Lower leg skin (tissue), 4 donors: ENCODE data around the gene PVR. TPM values are rescaled to one million over a fixed set of nuclear protein-coding genes. Genes with fewer than 3 reads are reported as not detected.

Source experiments
- DNase-seq, 2 donors: peaks; one replicate each; pipeline ENCODE4 v3.0.0-alpha.2; 2019; ENCODE audit warnings: low spot score in 2 of 2
- H3K4me3 ChIP-seq: fragments of 200-600 bp; sonication (generic); 2 replicates; pipeline ENCODE4 v1.5.1; 2017; ENCODE audit warnings: mild to moderate bottlenecking, low read depth; ENCODE audit not compliant: poor library complexity, severe bottlenecking
- POLR2A ChIP-seq, 2 donors: fragments of 450-650 bp; IDR thresholded peaks; one replicate each; pipeline ENCODE4 v1.6.1; 2016 to 2017; ENCODE audit warnings: antibody characterized with exemption in 2 of 2, mild to moderate bottlenecking in 1 of 2, moderate library complexity in 1 of 2
- WGBS, 2 donors: methylation state at CpG; one replicate each; pipeline ENCODE4 v1.1.5; 2018; 5-methylcytosine and 5-hydroxymethylcytosine counted together
- intact Hi-C: fragments of 100-400 bp; cut with DNase I; formaldehyde crosslinking; loops from one replicate; pipeline ENCODE4 v1.15.0; 2023; ENCODE audit warnings: low total_unique reads
- total RNA-seq, 4 donors: library from RNA; depleted of rRNA; stranded (reverse); fragments of >200 nt; gene quantifications; one replicate each; pipeline ENCODE4 v1.1.0, GENCODE V29; 2016
- TF ChIP-seq, protein P1 (sequence below), 3 donors: fragments of 450-650 bp; IDR thresholded peaks; one replicate each; pipeline ENCODE4 v1.5.1; 2016; ENCODE audit warnings: antibody characterized with exemption in 3 of 3, mild to moderate bottlenecking in 3 of 3, moderate library complexity in 2 of 3

The PVR gene
- total RNA-seq, 4 donors from 2014 or later: 9.9 to 14.3 (median 12.1) TPM

DNA sequence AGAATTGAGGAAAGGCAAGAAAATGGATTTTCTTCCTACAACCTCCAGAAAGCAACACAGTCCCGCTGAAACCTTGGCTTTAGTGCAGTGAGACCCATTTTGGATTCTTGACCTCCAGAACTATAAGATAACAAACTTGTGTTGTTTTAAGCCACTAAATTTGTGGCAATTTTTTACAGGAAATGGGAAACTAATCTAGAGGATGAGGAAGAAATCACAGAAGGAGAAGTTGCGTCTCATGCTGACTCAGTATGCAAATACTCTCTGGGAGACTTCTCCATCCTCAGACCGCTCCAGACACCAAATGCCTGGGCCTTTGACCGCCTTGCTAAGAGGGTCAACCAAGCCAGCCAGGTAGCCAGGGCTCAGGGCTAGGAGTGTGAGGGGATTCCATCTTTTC lies 42.2 kb downstream of the PVR start:
- intact Hi-C loops: no loop called here
- no peak for DNase-seq
- no peak overlapping the region for H3K4me3 ChIP-seq
- TF ChIP-seq, protein P1, sequence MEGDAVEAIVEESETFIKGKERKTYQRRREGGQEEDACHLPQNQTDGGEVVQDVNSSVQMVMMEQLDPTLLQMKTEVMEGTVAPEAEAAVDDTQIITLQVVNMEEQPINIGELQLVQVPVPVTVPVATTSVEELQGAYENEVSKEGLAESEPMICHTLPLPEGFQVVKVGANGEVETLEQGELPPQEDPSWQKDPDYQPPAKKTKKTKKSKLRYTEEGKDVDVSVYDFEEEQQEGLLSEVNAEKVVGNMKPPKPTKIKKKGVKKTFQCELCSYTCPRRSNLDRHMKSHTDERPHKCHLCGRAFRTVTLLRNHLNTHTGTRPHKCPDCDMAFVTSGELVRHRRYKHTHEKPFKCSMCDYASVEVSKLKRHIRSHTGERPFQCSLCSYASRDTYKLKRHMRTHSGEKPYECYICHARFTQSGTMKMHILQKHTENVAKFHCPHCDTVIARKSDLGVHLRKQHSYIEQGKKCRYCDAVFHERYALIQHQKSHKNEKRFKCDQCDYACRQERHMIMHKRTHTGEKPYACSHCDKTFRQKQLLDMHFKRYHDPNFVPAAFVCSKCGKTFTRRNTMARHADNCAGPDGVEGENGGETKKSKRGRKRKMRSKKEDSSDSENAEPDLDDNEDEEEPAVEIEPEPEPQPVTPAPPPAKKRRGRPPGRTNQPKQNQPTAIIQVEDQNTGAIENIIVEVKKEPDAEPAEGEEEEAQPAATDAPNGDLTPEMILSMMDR (IDR thresholded peaks at IDR 0.05): no peak
- no peak for TF ChIP-seq POLR2A (IDR thresholded peaks at IDR 0.05)
- WGBS, 2 donors: 57 to 86% methylated on average over 4 of the region's 4 CpGs

DNA sequence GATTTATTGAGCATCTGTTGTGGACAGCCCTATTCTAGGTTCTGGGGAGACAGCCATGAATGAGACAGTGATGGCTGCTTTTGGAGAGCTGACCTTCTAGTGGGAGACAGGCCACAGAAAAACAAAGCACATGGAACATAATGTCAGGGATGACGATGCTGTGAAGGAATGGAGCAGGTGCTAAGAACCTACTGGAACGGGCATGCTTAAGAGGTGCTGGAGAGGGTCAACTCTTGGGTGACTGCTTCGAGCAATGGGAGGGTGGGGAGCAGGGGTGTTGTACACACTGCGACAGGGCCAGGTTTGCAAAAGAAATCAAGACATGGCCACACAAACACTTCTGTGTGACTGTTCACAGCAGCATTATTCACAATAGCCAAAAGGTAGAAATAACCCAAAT lies 43.2 kb downstream of the PVR start:
- 72 to 77% methylated on average over 4 of the region's 4 CpGs for WGBS, 2 donors
- intact Hi-C loops: no loop called here
- H3K4me3 ChIP-seq: no peak overlapping the region
- no peak for DNase-seq
- TF ChIP-seq, protein P1 (IDR thresholded peaks at IDR 0.05): no peak
- no peak for TF ChIP-seq POLR2A (IDR thresholded peaks at IDR 0.05)

DNA sequence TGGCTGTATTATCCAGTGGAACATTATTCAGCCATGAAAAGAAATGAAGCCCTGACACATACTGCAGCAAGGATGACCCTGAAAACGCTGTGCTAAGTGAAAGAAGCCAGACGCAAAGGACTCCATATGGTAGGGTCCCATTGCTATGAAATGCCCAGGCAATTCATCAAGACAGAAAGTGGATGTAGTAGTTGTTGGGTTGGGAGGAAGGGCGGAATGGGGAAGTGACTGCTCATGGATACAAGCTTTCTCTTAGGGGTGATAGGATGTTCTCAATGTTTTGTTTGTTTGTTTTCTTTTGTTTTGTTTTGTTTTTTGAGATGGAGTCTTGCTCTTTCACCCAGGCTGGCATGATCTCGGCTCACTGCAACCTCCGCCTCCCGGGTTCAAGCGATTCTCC lies 44.2 kb downstream of the PVR start:
- 86 to 95% methylated on average over 7 of the region's 7 CpGs for WGBS, 2 donors
- intact Hi-C loops: no loop called here
- no peak overlapping the region for H3K4me3 ChIP-seq
- no peak for DNase-seq
- TF ChIP-seq, protein P1 (IDR thresholded peaks at IDR 0.05): no peak
- no peak for TF ChIP-seq POLR2A (IDR thresholded peaks at IDR 0.05)

DNA sequence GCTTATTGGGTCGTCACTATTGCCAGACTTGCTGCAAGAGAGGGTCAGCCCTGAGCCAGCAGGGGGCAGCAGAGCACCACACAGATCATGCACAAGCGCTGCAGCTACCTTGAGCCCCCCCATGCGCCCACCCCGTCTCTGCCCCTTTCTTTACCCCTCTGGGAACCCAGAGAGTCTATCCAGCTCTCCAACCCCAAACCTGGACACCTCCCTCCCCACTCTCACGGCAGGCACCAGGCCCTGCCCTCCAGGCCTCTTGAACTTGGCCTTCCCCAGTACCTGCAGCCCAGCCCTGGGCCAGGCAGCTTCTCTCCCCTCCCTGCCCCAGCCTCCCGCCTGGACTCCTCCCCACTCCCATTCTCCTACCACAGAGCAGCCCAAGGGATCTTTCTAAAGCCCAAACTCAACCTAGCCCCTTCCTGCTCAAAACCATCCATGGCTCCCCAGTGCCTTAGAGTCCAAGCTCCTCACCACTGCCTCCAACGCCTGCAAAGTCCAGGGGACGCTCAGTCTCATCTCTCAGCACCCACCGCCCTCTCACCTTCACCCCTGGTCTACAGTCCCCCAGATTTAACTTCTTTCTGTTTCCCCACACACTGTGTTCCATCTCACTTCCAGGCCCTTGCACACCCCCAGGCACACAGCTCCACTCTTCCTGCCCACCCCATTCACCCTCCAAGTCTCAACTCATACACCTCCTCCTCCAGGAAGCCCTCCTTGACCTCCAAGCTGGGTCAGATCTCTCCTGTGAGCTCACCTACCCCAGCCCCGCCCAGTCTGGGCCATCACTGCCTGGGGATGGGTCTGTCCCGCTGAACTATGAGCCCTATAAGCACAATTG lies 45.8 kb downstream of the PVR start:
- H3K4me3 ChIP-seq: no peak overlapping the region
- whole genome bisulfite sequencing, 2 donors: 40 to 42% methylated on average over 11 of the region's 11 CpGs
- no peak for TF ChIP-seq POLR2A (IDR thresholded peaks at IDR 0.05)
- TF ChIP-seq, protein P1 (IDR thresholded peaks at IDR 0.05): peak in 1 of 3 donors; percentile 17
- intact Hi-C loops: no loop called here
- peak; percentile 37 to 91 for DNase-seq

DNA sequence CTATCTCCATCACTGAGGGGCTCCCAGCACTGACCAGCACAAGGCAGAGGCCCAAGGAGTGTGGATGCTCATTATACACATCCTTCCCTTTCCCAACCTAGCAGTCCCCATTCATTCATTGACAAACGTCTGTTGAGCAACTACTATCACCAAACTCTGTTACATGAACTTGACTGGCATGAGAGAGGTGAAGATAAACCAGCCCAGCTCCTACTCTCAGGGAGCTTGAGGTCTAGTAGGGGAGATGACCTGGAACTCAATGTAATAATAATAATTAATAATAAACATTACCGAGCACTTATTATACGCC lies 46.4 kb downstream of the PVR start:
- WGBS, 2 donors: 84 to 87% methylated on average over 3 of the region's 3 CpGs
- no peak overlapping the region for H3K4me3 ChIP-seq
- TF ChIP-seq, protein P1 (IDR thresholded peaks at IDR 0.05): no peak
- intact Hi-C loops: no loop called here
- no peak for DNase-seq

DNA sequence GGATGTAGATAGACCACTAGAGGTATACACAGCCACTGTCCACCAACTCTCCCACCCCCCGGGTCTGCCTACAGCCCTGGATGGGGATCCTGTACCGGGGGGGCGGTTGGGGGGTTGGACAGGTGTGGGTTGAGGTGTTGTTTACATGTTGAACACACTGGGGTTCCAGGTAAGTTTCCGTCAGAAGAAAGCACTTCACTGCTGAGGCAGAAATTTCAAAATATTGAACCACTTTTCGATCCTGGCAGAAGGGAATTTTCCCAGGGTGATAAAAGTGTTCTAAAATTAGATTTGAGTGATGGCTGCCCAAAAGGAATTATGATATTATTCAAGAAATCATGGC lies 48.6 kb downstream of the PVR start:
- intact Hi-C loops: no loop called here
- no peak for DNase-seq
- 17 to 34% methylated on average over 5 of the region's 5 CpGs for WGBS, 2 donors
- H3K4me3 ChIP-seq: no peak overlapping the region
- TF ChIP-seq POLR2A (IDR thresholded peaks at IDR 0.05): no peak
- TF ChIP-seq, protein P1 (IDR thresholded peaks at IDR 0.05): no peak
